HEK293 (cell line): ENCODE results near the gene TMED9.

Experiments used
- CTCF ChIA-PET: fragments of 350-600 bp; formaldehyde crosslinking; extraction: SDS; loops from one replicate; lab custom pipeline; 2021; ENCODE audit warnings: antibody characterized with exemption; lab: Yijun Ruan, JAX
- POLR2A ChIA-PET: fragments of 300-600 bp; formaldehyde crosslinking; extraction: SDS; loops from one replicate; lab custom pipeline; 2020; ENCODE audit warnings: antibody characterized with exemption, inconsistent platforms; lab: Yijun Ruan, JAX
- H3K27ac ChIP-seq: fragments of 200-500 bp; sonication (Bioruptor generic); 2 replicates; pipeline ENCODE4 v1.5.1; 2014; ENCODE audit warnings: low read depth, low read length, control low read depth, inconsistent platforms; ENCODE audit errors: extremely low read depth
- H3K36me3 ChIP-seq, 2 experiments: fragments of 200-500 bp in 1 of 2; sonication (Bioruptor generic) in 1 of 2; 1 replicate in 1 of 2; 2 replicates in 1 of 2; pipeline ENCODE4 v1.5.1; 2014 to 2017; ENCODE audit warnings: inconsistent platforms in 2 of 2, low read length in 2 of 2; ENCODE audit not compliant: control insufficient read depth in 2 of 2, insufficient read depth in 1 of 2
- H3K4me1 ChIP-seq: fragments of 200-500 bp; sonication (Bioruptor generic); 2 replicates; pipeline ENCODE4 v1.5.1; 2014; ENCODE audit warnings: mild to moderate bottlenecking, low read length, inconsistent platforms; ENCODE audit not compliant: control insufficient read depth, insufficient read depth
- H3K4me3 ChIP-seq: 2 replicates; pipeline ENCODE4 v1.5.1; 2011; ENCODE audit warnings: low read depth, mild to moderate bottlenecking, control low read depth, low read length, moderate library complexity
- H3K9me3 ChIP-seq: fragments of 200-500 bp; sonication (Bioruptor generic); 2 replicates; pipeline ENCODE4 v1.5.1; 2014; ENCODE audit warnings: low read depth, low read length, inconsistent platforms; ENCODE audit not compliant: control insufficient read depth, insufficient read depth
- BCL11A ChIP-seq: fragments of 450-650 bp; formaldehyde crosslinking; IDR thresholded peaks from 2 replicates; pipeline ENCODE4 v1.5.1; 2016; ENCODE audit warnings: low read depth, missing biosample characterization, missing genetic modification characterization
- EGR2 ChIP-seq: fragments of 450-650 bp; formaldehyde crosslinking; IDR thresholded peaks from 2 replicates; pipeline ENCODE4 v1.5.1; 2016; ENCODE audit warnings: low read depth, missing biosample characterization, missing genetic modification characterization
- KLF1 ChIP-seq: fragments of 450-650 bp; formaldehyde crosslinking; IDR thresholded peaks from 2 replicates; pipeline ENCODE4 v1.5.1; 2016; ENCODE audit warnings: missing biosample characterization, missing genetic modification characterization
- SALL2 ChIP-seq: fragments of 450-650 bp; formaldehyde crosslinking; IDR thresholded peaks from 2 replicates; pipeline ENCODE4 v1.5.0; 2017; ENCODE audit warnings: missing biosample characterization, mild to moderate bottlenecking, missing genetic modification characterization, borderline replicate concordance
- ZFHX2 ChIP-seq: fragments of 450-650 bp; formaldehyde crosslinking; conservative IDR thresholded peaks from 2 replicates; pipeline ENCODE4 v1.5.1; 2016; ENCODE audit warnings: missing biosample characterization, missing genetic modification characterization
- ZIC2 ChIP-seq: fragments of 450-650 bp; formaldehyde crosslinking; IDR thresholded peaks from 2 replicates; pipeline ENCODE4 v1.5.1; 2016; ENCODE audit warnings: missing biosample characterization, missing genetic modification characterization
- ZNF10 ChIP-seq: fragments of 450-650 bp; formaldehyde crosslinking; IDR thresholded peaks from 2 replicates; pipeline ENCODE4 v1.5.1; 2017; ENCODE audit warnings: missing biosample characterization, missing genetic modification characterization
- ZNF560 ChIP-seq: fragments of 450-650 bp; formaldehyde crosslinking; IDR thresholded peaks from 2 replicates; pipeline ENCODE4 v1.5.1; 2017; ENCODE audit warnings: missing biosample characterization, missing genetic modification characterization, borderline replicate concordance
- ZNF600 ChIP-seq: fragments of 450-650 bp; formaldehyde crosslinking; IDR thresholded peaks from 2 replicates; pipeline ENCODE4 v1.5.1; 2016; ENCODE audit warnings: missing biosample characterization, missing genetic modification characterization
- ZNF654 ChIP-seq: fragments of 450-650 bp; formaldehyde crosslinking; IDR thresholded peaks from 2 replicates; pipeline ENCODE4 v1.5.1; 2016; ENCODE audit warnings: low read depth, missing biosample characterization, missing genetic modification characterization
- ZNF677 ChIP-seq: fragments of 450-650 bp; IDR thresholded peaks from 2 replicates; pipeline ENCODE4 v1.5.0; 2018; ENCODE audit warnings: missing biosample characterization, mild to moderate bottlenecking, missing genetic modification characterization, moderate library complexity
- ZXDB ChIP-seq: fragments of 450-650 bp; formaldehyde crosslinking; IDR thresholded peaks from 2 replicates; pipeline ENCODE4 v1.5.1; 2016; ENCODE audit warnings: missing biosample characterization, missing genetic modification characterization
- TF ChIP-seq, protein P1 (sequence below): fragments of 450-650 bp; formaldehyde crosslinking; optimal IDR thresholded peaks from 2 replicates; pipeline ENCODE3; 2016; ENCODE audit warnings: missing biosample characterization, mild to moderate bottlenecking, missing genetic modification characterization
- TF ChIP-seq, protein P2 (sequence below): fragments of 450-650 bp; formaldehyde crosslinking; IDR thresholded peaks from 2 replicates; pipeline ENCODE4 v1.5.1; 2016; ENCODE audit warnings: missing biosample characterization, missing genetic modification characterization
- TF ChIP-seq, protein P3 (sequence below): fragments of 450-650 bp; formaldehyde crosslinking; IDR thresholded peaks from 2 replicates; pipeline ENCODE4 v1.5.1; 2017; ENCODE audit warnings: missing biosample characterization, missing genetic modification characterization

The TMED9 gene

DNA sequence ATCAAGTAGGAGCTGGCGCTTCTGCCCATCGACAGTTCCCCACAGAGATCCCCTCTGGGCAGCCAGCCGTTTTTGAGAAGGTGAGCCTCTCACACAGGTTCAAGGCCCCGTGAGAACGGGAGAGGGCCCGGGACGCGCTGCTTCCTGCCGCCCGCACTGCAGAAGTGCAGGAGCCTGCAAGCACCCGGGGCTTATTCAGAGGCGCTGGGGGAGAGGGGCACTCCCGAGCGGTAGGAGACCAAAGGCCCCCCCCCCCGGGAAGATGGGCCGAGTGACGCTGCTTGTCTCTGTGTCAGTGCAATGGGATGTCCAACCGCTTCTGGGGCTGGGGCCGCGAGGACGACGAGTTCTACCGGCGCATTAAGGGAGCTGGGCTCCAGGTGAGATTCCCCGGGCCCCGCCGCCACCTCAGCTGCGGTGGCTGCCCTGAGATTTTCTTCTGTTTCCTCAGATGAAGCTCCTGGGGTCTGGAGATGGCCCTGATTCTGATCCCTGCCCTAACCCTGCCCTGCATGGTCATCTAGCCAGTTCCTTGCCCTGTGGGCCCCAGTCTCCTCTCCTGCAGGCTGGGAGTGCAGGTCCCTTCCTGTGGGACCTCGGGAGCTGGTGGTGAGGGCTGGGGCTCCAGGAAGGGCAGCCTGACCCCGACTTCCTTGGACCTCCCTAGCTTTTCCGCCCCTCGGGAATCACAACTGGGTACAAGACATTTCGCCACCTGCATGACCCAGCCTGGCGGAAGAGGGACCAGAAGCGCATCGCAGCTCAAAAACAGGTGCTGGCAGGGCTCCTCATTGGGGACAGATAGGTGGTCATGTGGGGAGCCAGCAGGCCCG is 16.5 kb downstream of the TMED9 start:
- Histone ChIP-seq H3K9me3 (no peaks in the 10 kb centered on the region), H3K27ac (no peak overlapping the region; the same call in 1 of the 2 replicates), H3K4me3 (no peak overlapping the region), H3K4me1 (no peaks in the 10 kb centered on the region), H3K36me3 (peaks cover 3 to 37% of the 10 kb centered on the region in 2 experiments; a peak in 2 of 3 replicates)
- no peak for TF ChIP-seq SALL2 (tag by site-specific recombination)
- TF ChIP-seq, protein P1, sequence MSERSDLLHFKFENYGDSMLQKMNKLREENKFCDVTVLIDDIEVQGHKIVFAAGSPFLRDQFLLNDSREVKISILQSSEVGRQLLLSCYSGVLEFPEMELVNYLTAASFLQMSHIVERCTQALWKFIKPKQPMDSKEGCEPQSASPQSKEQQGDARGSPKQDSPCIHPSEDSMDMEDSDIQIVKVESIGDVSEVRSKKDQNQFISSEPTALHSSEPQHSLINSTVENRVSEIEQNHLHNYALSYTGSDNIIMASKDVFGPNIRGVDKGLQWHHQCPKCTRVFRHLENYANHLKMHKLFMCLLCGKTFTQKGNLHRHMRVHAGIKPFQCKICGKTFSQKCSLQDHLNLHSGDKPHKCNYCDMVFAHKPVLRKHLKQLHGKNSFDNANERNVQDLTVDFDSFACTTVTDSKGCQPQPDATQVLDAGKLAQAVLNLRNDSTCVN (tag by site-specific recombination) = no peak
- ChIA-PET CTCF (interaction anchor here (0.5 to 1.8 kb wide), 7 partner anchors 15 to 329 kb away, joined by 3 to 7 read pairs (median 3); no protein-coding TSS in a partner anchor), POLR2A (interaction anchor here (0.9 to 1.2 kb wide), 3 partner anchors 9 to 111 kb away, joined by 3 to 4 read pairs (median 3); partner anchors contain the start of genes B4GALT7, DDX41 and PDLIM7)

DNA sequence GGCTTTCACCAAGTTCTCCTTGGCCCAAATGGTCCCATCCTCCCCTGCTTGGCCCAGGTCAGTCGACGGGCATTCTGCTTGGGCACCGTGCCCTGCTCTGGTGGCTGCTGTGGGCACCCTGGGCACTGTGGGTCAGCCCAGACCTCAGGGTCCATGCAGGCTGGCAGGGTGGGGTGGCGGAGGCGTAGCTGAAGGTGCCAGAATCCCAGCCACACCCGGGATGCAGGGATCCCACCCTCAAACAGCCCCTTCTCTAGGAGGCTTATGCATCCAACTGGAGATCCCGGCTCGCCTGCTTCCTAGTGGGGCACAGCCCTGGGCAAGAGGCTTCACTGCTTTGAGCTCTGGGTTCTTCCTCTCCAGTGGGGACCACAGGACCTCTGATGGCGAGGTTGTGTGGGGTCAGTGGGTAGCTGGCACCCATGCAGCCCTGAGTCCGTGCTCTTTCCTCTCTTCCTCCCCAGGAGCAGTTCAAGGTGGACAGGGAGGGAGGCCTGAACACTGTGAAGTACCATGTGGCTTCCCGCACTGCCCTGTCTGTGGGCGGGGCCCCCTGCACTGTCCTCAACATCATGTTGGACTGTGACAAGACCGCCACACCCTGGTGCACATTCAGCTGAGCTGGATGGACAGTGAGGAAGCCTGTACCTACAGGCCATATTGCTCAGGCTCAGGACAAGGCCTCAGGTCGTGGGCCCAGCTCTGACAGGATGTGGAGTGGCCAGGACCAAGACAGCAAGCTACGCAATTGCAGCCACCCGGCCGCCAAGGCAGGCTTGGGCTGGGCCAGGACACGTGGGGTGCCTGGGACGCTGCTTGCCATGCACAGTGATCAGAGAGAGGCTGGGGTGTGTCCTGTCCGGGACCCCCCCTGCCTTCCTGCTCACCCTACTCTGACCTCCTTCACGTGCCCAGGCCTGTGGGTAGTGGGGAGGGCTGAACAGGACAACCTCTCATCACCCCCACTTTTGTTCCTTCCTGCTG is 17.4 kb downstream of the TMED9 start:
- Histone ChIP-seq H3K27ac (no peak overlapping the region), H3K9me3 (no peaks in the 10 kb centered on the region), H3K4me3 (no peak overlapping the region), H3K36me3 (peaks cover 3 to 37% of the 10 kb centered on the region in 2 experiments; a peak in 2 of 3 replicates), H3K4me1 (no peaks in the 10 kb centered on the region)
- CTCF ChIA-PET = interaction anchor here (0.6 kb wide), 1 partner anchor 42 kb away, joined by 3 read pairs; no protein-coding TSS in a partner anchor
- TF ChIP-seq ZXDB (tag by site-specific recombination) = no peak
- TF ChIP-seq KLF1 (tag by site-specific recombination) = 0 out of 2 replicates have a peak, but pooled peaks have one; percentile 18
- TF ChIP-seq, protein P2, sequence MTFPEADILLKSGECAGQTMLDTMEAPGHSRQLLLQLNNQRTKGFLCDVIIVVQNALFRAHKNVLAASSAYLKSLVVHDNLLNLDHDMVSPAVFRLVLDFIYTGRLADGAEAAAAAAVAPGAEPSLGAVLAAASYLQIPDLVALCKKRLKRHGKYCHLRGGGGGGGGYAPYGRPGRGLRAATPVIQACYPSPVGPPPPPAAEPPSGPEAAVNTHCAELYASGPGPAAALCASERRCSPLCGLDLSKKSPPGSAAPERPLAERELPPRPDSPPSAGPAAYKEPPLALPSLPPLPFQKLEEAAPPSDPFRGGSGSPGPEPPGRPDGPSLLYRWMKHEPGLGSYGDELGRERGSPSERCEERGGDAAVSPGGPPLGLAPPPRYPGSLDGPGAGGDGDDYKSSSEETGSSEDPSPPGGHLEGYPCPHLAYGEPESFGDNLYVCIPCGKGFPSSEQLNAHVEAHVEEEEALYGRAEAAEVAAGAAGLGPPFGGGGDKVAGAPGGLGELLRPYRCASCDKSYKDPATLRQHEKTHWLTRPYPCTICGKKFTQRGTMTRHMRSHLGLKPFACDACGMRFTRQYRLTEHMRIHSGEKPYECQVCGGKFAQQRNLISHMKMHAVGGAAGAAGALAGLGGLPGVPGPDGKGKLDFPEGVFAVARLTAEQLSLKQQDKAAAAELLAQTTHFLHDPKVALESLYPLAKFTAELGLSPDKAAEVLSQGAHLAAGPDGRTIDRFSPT = peak; percentile 52; the same call in 1 of the 2 replicates
- no peak for TF ChIP-seq BCL11A (tag by site-specific recombination)
- TF ChIP-seq, protein P3, sequence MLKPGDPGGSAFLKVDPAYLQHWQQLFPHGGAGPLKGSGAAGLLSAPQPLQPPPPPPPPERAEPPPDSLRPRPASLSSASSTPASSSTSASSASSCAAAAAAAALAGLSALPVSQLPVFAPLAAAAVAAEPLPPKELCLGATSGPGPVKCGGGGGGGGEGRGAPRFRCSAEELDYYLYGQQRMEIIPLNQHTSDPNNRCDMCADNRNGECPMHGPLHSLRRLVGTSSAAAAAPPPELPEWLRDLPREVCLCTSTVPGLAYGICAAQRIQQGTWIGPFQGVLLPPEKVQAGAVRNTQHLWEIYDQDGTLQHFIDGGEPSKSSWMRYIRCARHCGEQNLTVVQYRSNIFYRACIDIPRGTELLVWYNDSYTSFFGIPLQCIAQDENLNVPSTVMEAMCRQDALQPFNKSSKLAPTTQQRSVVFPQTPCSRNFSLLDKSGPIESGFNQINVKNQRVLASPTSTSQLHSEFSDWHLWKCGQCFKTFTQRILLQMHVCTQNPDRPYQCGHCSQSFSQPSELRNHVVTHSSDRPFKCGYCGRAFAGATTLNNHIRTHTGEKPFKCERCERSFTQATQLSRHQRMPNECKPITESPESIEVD (tag by site-specific recombination) = no peak
- TF ChIP-seq ZNF600 (tag by site-specific recombination) = peak; percentile 42; the same call in 1 of the 2 replicates
- 0 out of 2 replicates have a peak, but pooled peaks have one; percentile 24 for TF ChIP-seq ZNF10 (tag by site-specific recombination)
- POLR2A ChIA-PET = no interaction called here

DNA sequence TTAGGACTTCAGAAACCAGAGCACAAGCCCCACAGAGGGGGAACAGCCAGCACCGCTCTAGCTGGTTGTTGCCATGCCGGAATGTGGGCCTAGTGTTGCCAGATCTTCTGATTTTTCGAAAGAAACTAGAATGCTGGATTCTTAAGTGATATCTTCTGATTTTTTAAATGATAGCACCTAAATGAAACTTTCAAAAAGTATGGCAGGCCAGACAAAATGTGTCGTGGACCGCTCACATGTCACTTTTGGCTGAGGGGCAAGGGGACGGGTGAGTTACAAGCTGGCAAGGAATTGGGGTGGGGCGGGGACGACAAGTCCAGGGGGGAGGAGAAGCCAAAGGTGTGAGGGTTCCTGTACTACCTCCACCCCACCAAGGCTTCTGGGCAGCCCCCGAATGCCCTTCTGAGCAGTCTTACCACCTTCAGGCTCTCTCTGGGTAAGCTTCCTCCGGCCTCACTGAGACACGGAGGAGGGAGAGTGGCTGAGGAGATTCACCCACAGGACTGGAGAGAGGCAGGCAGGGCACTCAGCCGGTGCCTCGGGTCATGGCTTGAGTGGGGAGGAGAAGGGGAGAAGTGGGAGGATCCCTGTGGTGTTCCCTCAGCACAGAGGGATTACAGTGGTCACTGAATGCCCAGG is 18.2 kb downstream of the TMED9 start:
- Histone ChIP-seq H3K9me3 (no peaks in the 10 kb centered on the region), H3K4me1 (no peaks in the 10 kb centered on the region), H3K36me3 (peaks cover 3 to 35% of the 10 kb centered on the region in 2 experiments; a peak in 2 of 3 replicates), H3K27ac (no peak overlapping the region), H3K4me3 (no peak overlapping the region)
- ChIA-PET POLR2A (interaction anchor here (1.0 kb wide), 1 partner anchor 11 kb away, joined by 3 read pairs; the partner anchor contains the start of gene B4GALT7), CTCF (interaction anchor here (0.6 to 0.7 kb wide), 2 partner anchors 43 to 496 kb away, joined by 3 to 5 read pairs; no protein-coding TSS in a partner anchor)
- peak; percentile 68 for TF ChIP-seq EGR2 (tag by site-specific recombination)
- peak; percentile 48 for TF ChIP-seq ZFHX2 (tag by site-specific recombination)
- no peak for TF ChIP-seq ZNF677 (tag by site-specific recombination)
- TF ChIP-seq ZNF654 (tag by site-specific recombination) = no peak
- TF ChIP-seq ZNF560 (tag by site-specific recombination) = no peak
- peak; percentile 23; the same call in 1 of the 2 replicates for TF ChIP-seq ZIC2 (tag by site-specific recombination)
